Activated CD8-positive, alpha-beta memory T cell treated with anti-CD3 and anti-CD28 coated beads for 4 hours (primary cell): ENCODE data around the gene C3orf18.

Source experiments
- DNase-seq, 2 donors: peaks; one replicate each; pipeline ENCODE4 v3.0.0-alpha.2; 2020; ENCODE audit warnings: low read depth in 2 of 2

Gene C3orf18

GRCh38 chr3:50551054-50551659 is 16.4 kb downstream of the C3orf18 start:
- no peak for DNase-seq

GRCh38 chr3:50550079-50550736 is 17.3 kb downstream of the C3orf18 start:
- DNase-seq, result peak in 1 of 2 donors; percentile 28

GRCh38 chr3:50549226-50549625 is 18.3 kb downstream of the C3orf18 start:
- no peak for DNase-seq

GRCh38 chr3:50545781-50546180 is 21.8 kb downstream of the C3orf18 start:
- no peak for DNase-seq

- DNase-seq, result peak in 1 of 2 donors; percentile 14
Observed at GRCh38 chr3:50542177-50543034, 25.1 kb downstream of the C3orf18 start.

- no peak for DNase-seq
Observed at GRCh38 chr3:50539356-50540286, 27.9 kb downstream of the C3orf18 start.

GRCh38 chr3:50537421-50538129 is 30.0 kb downstream of the C3orf18 start:
- no peak for DNase-seq

- no peak for DNase-seq
Observed at GRCh38 chr3:50536471-50537180, 30.9 kb downstream of the C3orf18 start.

- DNase-seq, result no peak
Observed at GRCh38 chr3:50534681-50535330, 32.7 kb downstream of the C3orf18 start.

- no peak for DNase-seq
Observed at GRCh38 chr3:50533807-50534461, 33.6 kb downstream of the C3orf18 start.

- DNase-seq, result no peak
Observed at GRCh38 chr3:50533316-50533715, 34.2 kb downstream of the C3orf18 start.

- no peak for DNase-seq
Observed at GRCh38 chr3:50532062-50532705, 35.4 kb downstream of the C3orf18 start.

GRCh38 chr3:50531201-50531600 is 36.3 kb downstream of the C3orf18 start:
- no peak for DNase-seq

GRCh38 chr3:50530001-50530970 is 37.3 kb downstream of the C3orf18 start:
- no peak for DNase-seq

- peak; percentile 11 to 16 for DNase-seq
Observed at GRCh38 chr3:50525987-50526386, 41.6 kb downstream of the C3orf18 start.

GRCh38 chr3:50525191-50525910 is 42.2 kb downstream of the C3orf18 start:
- DNase-seq, result no peak

- DNase-seq, result no peak
Observed at GRCh38 chr3:50524746-50525145, 42.8 kb downstream of the C3orf18 start.
